ENCODE results near the gene MRAP.

GRCh38 chr21:32320726-32321125, 22.1 kb downstream of the MRAP start:
- TF ChIP-seq EZH2 (IDR thresholded peaks at IDR 0.05; ENCODE audit: low read depth) = no peak
- TF ChIP-seq CTCF (conservative IDR thresholded peaks at IDR 0.05) = no peak

All from PC-9 (cell line).